ENCODE results near the gene AGRN. TPM values are rescaled to one million over a fixed set of nuclear protein-coding genes. Genes with fewer than 3 reads are reported as not detected.
"Not testable (repeated sequence)": the region's sequence is repeated elsewhere in the genome, so short reads cannot be mapped to it uniquely, and the experiment has no call there.

AGRN gene
- polyA plus RNA-seq (ENCODE audit: insufficient read length in 3 of 3): 100 to 1,000 TPM; 188 to 295 (median 282) TPM
- long read RNA-seq, donor 1, partial matches to known transcripts: 29 of 31 reads
- long read RNA-seq, donor 1, other reads (novel, unspliced or antisense): 0 of 31 reads
- long read RNA-seq, donor 2, partial matches to known transcripts: 27 of 30 reads
- long read RNA-seq, donor 2, other reads (novel, unspliced or antisense): 0 of 30 reads
- long read RNA-seq, donor 3, full-length matches to known transcripts: 7 of 54 reads
- long read RNA-seq, donor 3, partial matches to known transcripts: 47 of 54 reads
- long read RNA-seq, donor 3, other reads (novel, unspliced or antisense): 0 of 54 reads
- long read RNA-seq, donor 4, full-length matches to known transcripts: 4 of 9 reads
- long read RNA-seq, donor 4, partial matches to known transcripts: 5 of 9 reads
- long read RNA-seq, donor 4, other reads (novel, unspliced or antisense): 0 of 9 reads
- long read RNA-seq, donor 5: 0 reads
- long read RNA-seq, donor 6, full-length matches to known transcripts: 7 of 44 reads
- long read RNA-seq, donor 6, partial matches to known transcripts: 37 of 44 reads
- long read RNA-seq, donor 6, other reads (novel, unspliced or antisense): 0 of 44 reads
- long read RNA-seq, donor 7, full-length matches to known transcripts: 2 of 125 reads
- long read RNA-seq, donor 7, partial matches to known transcripts: 123 of 125 reads
- long read RNA-seq, donor 7, other reads (novel, unspliced or antisense): 0 of 125 reads
- long read RNA-seq, donor 8, full-length matches to known transcripts: 4 of 71 reads
- long read RNA-seq, donor 8, partial matches to known transcripts: 67 of 71 reads
- long read RNA-seq, donor 8, other reads (novel, unspliced or antisense): 0 of 71 reads
- long read RNA-seq, donor 9, full-length matches to known transcripts: 2 of 28 reads
- long read RNA-seq, donor 9, partial matches to known transcripts: 26 of 28 reads
- long read RNA-seq, donor 9, other reads (novel, unspliced or antisense): 0 of 28 reads
- long read RNA-seq, donor 10, full-length matches to known transcripts: 4 of 37 reads
- long read RNA-seq, donor 10, partial matches to known transcripts: 33 of 37 reads
- long read RNA-seq, donor 10, other reads (novel, unspliced or antisense): 0 of 37 reads
- long read RNA-seq, donor 11, full-length matches to known transcripts: 2 of 7 reads
- long read RNA-seq, donor 11, partial matches to known transcripts: 5 of 7 reads
- long read RNA-seq, donor 11, other reads (novel, unspliced or antisense): 0 of 7 reads
- long read RNA-seq, donor 12, partial matches to known transcripts: 0 of 1 reads
- long read RNA-seq, donor 12, other reads (novel, unspliced or antisense): 0 of 1 reads
- long read RNA-seq, donor 13, full-length matches to known transcripts: 6 of 90 reads
- long read RNA-seq, donor 13, partial matches to known transcripts: 84 of 90 reads
- long read RNA-seq, donor 13, other reads (novel, unspliced or antisense): 0 of 90 reads
- long read RNA-seq, donor 14, full-length matches to known transcripts: 5 of 18 reads
- long read RNA-seq, donor 14, partial matches to known transcripts: 13 of 18 reads
- long read RNA-seq, donor 14, other reads (novel, unspliced or antisense): 0 of 18 reads
- long read RNA-seq, donor 15, partial matches to known transcripts: 22 of 23 reads
- long read RNA-seq, donor 15, other reads (novel, unspliced or antisense): 0 of 23 reads
- long read RNA-seq, donor 16, full-length matches to known transcripts: 14 of 97 reads
- long read RNA-seq, donor 16, partial matches to known transcripts: 83 of 97 reads
- long read RNA-seq, donor 16, other reads (novel, unspliced or antisense): 0 of 97 reads

DNA sequence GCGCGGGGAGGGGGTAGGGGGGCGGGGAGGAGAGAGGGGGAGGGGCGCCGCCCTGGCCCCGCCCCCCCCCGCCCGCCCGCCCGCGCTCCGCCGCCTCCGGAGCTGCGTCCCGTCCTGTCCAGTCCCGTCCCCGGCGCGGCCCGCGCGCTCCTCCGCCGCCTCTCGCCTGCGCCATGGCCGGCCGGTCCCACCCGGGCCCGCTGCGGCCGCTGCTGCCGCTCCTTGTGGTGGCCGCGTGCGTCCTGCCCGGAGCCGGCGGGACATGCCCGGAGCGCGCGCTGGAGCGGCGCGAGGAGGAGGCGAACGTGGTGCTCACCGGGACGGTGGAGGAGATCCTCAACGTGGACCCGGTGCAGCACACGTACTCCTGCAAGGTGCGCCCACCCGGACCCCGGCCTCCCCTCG is at the start of gene AGRN:
Gene AGRN, plus strand, starts transcription at position 121 of the 405 bp plus-strand sequence. Its CDS starts 53 bp downstream, at position 174.
- DNase-seq (ENCODE audit: extremely low read depth in 1 of 11, low read depth in 9 of 11, low spot score in 4 of 11): no peak

DNA sequence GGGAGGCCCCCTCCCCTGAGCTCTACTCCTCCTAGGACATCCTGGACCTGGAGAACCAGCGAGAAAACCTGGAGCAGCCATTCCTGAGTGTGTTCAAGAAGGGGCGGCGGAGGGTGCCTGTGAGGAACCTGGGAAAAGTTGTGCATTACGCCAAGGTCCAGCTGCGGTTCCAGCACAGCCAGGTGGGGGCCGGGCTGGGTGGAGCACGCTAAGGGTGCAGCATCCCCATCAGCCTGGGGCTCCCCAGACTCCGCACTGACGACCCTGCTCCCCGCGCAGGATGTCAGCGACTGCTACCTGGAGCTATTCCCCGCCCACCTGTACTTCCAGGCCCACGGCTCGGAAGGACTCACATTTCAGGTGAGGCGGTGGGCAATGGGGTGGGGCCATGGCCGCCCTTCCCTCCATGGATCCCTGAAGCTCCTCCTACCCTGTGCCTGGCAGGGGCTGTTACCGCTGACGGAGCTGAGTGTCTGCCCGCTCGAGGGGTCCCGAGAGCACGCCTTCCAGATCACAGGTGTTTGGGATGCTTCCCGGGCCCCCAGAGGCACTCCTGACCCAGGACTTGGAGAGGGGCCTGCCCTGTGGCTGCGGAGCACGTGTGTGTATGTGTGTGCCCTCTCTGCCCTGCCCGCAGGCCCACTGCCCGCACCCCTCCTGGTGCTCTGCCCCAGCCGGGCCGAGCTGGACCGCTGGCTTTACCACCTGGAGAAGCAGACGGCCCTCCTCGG is 49.5 kb upstream of the AGRN start:
- no peak for DNase-seq (ENCODE audit: extremely low read depth in 1 of 11, low read depth in 9 of 11, low spot score in 4 of 11)

DNA sequence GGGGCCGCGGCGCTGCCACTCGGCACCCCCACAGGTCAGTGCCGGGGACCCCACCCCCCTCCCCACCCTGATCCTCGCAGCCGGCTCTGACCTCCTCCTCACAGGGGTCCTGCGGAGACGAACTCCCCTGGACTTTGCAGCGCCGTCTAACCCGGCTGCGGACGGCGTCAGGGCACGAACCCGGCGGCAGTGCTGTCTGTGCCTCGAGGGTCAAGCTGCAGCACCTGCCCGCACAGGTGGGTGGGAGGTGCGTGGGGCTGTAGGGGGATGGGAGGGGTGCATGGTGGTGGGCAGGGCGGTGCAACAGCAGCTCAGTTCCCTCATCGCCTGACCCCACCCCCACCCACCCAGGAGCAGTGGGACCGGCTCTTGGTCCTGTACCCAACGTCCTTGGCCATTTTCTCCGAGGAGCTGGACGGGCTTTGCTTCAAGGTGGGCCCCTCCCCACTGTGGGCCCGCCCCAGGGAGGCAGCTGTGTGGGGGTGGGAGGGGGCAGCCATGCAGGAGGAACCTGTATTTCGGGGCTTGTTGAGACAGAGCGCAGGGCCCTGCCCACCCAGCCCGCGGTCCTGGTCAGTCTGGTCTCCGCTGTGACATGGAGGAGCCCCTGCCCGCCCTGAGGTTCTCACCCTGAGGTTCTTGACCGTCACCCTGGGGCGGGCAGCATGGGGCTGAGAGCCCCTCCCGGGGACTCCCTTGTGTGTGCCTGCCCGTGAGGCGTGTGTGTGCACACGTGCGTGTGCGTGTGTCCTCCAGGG is 48.8 kb upstream of the AGRN start:
- DNase-seq (ENCODE audit: extremely low read depth in 1 of 11, low read depth in 9 of 11, low spot score in 4 of 11): no peak

DNA sequence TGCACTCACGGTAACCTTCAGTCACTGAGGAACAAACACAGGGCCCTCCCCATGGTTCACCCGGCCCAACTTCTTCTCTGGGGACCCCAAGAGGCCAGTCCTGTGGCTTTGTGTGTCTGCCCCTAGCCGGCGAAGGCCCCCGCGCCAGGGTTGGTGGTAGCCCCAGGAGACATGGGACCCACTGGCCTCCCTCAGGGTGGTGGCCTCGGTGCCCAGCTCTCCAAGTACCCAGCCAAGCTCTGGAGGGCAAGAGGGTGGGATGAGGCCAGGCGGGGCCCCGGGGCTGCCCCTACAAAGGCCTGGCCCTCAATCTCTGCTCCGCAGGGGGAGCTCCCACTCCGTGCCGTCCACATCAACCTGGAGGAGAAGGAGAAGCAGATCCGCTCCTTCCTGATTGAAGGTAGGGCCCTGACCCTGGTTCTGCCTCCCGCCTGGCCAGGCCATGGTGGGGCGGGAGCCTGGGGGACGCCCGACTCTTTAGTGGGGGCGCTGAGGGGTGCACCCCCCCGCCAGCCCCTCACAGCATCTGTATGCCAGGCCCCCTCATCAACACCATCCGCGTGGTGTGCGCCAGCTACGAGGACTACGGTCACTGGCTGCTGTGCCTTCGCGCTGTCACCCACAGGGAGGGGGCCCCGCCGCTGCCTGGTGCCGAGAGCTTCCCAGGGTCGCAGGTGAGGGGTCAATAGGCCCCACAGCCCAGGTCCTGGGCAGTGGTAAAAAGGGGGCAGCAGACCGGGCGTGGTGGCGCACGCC is 48.0 kb upstream of the AGRN start:
- DNase-seq (ENCODE audit: extremely low read depth in 1 of 11, low read depth in 9 of 11, low spot score in 4 of 11): no peak

DNA sequence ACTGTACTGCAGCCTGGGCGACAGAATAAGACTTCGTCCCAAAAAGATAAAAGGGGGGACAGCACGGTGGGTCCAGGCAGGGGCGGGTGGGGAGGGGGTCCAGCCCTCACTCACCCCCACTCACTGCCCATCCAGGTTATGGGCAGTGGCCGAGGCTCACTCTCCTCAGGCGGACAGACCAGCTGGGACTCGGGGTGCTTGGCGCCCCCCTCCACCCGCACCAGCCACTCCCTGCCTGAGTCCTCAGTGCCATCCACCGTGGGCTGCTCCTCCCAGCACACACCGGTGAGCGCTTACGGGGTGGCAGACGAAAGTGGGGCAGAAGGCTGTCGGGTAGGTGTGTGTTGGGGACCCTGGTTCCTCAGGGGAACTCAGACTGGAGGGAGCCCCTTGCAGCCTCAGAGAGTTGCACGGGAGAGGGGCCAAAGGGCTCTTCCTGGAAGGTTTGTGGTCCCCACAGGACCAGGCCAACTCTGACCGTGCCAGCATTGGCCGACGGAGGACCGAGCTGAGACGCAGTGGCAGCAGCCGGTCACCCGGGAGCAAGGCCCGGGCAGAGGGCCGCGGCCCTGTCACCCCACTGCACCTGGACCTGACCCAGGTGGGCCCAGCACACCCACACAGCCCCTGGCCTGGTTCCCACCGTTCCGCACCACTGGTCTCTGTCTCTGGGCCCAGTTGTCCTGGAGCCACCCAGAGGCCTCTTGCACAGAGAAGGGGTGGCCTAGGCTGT is 47.0 kb upstream of the AGRN start:
- DNase-seq (ENCODE audit: extremely low read depth in 1 of 11, low read depth in 9 of 11, low spot score in 4 of 11): no peak

DNA sequence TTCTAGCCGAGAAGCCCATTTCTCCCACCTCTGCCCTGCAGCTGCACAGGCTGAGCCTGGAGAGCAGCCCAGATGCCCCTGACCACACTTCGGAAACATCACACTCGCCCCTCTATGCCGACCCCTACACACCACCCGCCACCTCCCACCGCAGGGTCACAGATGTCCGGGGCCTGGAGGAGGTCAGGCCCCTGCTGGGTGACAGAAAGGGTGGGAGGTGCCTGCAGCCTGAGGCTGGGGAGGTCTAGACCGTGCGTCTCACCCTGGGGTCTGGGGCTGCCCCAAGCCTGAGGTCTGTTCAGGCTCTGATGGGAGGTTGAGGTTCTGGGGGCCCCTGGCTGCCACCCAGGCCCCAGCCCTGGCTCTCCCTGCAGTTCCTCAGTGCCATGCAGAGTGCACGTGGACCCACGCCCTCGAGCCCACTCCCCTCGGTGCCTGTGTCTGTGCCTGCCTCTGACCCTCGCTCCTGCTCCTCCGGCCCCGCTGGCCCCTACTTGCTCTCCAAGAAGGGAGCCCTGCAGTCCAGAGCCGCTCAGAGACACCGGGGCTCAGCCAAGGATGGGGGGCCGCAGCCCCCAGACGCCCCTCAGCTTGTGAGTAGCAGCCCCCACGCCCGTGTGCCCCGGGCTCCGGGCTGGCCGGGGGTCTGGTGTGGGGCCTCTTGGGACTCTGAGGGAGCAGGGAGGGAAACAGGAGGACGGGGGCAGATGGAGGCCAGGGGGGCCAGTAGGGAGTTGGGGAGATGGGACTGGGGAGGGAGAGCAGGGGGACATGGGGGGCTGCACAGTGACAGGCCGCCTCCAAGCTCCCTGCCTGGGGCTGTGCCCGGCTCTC is 46.2 kb upstream of the AGRN start:
- no peak for DNase-seq (ENCODE audit: extremely low read depth in 1 of 11, low read depth in 9 of 11, low spot score in 4 of 11)

DNA sequence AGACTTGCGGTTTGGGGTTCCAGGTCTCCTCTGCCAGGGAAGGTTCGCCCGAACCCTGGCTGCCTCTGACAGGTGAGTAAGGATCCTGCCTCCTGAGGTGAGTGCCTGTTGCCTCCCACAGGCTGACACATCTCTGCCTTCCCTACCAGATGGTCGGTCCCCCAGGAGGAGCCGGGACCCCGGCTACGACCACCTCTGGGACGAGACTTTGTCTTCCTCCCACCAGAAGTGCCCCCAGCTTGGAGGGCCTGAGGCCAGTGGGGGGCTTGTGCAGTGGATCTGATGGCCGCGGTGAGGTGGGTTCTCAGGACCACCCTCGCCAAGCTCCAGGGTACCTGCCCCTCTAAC is 45.7 kb upstream of the AGRN start:
- no peak for DNase-seq (ENCODE audit: extremely low read depth in 1 of 11, low read depth in 9 of 11, low spot score in 4 of 11)

DNA sequence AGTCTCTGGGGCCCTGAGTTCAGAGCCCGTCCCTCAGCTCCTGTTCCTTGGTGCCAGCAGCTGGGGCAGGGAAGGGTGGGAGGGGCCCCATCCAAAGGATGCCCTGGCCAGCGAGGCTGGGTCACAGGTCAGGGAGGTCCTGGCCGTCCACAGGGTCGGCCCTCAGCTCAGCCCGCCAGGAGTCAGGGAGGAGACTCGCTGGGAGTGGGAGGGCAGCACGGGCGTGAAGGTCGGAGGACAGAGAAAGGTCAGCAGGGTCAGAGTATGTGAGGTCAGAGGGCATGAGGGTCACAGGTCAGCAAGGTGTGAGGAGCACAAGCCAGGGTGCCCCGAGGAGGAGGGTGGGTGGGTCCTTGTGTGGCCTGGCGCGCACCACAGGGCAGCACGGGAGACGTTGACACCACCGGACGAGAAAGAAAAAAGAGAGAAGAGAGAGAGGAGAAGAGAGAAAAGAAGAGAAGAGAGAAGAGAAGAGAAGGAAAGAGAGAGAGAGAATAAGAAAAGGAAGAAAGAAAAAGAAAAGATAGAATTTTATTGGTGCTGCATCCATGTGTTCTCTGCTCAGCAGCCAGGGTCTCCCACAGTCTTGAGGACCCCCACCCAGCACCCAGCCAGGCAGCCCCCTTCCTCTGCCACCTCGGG is 45.1 kb upstream of the AGRN start:
- DNase-seq (ENCODE audit: extremely low read depth in 1 of 11, low read depth in 9 of 11, low spot score in 4 of 11): no peak

DNA sequence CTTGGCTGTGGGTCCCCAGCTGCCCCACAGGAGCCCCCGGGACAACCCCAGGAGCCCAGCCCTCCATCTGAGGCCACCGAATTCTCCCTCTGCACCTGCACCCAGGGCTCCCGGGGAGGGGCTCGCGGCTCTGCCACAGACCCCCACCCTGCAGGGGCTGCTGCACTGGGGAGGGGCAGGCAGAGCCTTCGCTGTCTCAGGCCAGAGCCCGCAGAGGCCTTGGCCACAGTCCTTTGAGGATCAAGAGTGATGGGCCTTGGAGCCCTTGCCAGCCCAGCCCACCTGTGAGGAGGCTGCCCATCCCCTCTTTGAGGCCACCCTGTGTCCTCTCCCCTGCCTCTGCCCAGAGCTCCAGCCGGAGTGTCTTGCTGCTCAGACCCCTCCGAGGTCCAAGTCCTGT is 44.6 kb upstream of the AGRN start:
- no peak for DNase-seq (ENCODE audit: extremely low read depth in 1 of 11, low read depth in 9 of 11, low spot score in 4 of 11)

DNA sequence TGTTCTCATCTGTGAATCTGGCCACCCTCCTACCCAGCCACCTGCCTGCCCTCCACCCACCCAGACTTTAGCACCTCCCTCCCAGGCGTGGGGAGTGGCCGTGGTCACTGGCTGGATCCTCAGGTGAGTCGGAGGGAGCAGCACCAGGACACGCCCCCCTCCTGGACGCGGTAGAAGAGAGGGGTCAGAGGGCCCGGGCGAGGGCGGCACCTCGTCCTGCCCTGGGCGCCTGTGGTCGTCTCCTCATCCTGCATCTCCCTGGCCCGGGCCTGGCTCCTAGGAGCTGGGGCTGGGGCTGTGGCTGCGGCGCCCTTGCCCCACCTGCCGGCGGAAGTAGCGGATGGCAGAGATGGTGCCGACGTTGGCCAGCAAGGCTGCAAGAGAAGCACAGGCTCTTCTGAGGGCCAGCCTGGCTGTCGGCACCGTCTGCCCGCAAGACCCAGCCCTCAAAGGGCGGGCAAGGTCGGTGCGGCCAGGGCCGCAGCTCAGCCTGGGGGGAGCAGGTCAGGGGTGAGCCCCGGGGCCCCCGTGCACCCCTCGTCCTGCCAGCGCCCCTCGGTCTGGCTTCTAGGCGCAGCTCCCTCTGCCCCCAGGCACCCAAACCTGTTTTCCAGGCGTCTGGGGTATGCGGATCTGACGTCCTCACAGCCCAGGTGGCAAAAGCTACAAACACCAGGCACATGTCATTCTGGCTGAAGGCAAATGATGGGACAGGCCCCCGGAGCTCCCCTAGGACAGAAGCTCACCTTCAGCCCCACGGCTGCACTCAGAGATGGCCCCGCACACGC is 43.8 kb upstream of the AGRN start:
- DNase-seq (ENCODE audit: extremely low read depth in 1 of 11, low read depth in 9 of 11, low spot score in 4 of 11): peak in 1 of 11 donors; percentile 38

DNA sequence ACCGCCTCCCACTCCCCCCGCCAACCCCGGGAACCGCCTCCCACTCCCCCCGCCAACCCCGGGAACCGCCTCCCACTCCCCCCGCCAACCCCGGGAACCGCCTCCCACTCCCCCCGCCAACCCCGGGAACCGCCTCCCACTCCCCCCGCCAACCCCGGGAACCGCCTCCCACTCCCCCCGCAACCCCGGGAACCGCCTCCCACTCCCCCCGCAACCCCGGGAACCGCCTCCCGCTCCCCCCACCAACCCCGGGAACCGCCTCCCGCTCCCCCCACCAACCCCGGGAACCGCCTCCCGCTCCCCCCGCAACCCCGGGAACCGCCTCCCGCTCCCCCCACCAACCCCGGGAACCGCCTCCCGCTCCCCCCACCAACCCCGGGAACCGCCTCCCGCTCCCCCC is 43.1 kb upstream of the AGRN start:
- DNase-seq (ENCODE audit: extremely low read depth in 1 of 11, low read depth in 9 of 11, low spot score in 4 of 11): not testable (repeated sequence)

DNA sequence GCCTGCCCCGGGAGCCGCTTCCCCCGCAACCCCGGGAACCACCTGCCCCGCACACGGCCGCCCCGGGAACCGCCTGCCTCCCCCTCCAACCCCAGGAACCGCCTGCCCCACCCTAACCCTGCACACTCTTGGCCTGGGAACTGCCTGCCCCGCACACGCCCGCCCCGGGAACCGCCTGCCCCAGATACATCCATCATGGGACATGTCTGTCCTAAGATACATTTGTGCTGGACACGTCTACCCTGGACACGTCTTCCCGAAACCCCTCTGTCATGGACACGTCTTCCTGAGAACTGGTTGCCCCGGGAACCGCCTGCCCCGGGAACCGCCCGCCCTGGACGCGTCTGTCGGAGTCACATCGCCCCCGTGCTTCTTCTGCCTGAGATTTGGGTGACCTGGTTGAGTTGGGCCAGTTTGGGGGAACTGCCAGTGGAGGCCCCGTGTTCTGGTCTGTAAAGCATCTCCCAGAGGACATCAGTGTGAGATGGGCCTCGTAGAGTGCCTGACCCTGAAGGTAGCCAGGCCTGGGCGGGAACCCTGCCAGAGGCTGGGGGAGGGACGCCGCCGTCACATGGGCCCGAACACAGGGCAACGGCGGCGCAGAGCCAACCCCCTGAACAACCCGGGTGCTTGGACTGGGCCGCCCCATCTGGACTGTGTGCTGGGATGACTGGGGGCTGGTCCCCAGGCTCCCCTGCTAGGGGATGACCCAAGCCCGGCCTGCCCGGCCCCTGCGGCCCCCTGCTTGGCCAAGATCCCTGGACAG is 41.7 kb upstream of the AGRN start:
- DNase-seq (ENCODE audit: extremely low read depth in 1 of 11, low read depth in 9 of 11, low spot score in 4 of 11): no peak
